Upper lobe of right lung (tissue), 1 donor: Measurements from ENCODE around the gene PIK3IP1. TPM values are rescaled to one million over a fixed set of nuclear protein-coding genes. Genes with fewer than 3 reads are reported as not detected.

Experiments used
- ATAC-seq: fragments of 200-7000 bp; cut with Tn5 transposase; one replicate; pipeline ENCODE4 v1.9.1; 2020; ENCODE audit warnings: mild to moderate bottlenecking, moderate library complexity
- DNase-seq: peaks from one replicate; pipeline ENCODE4 v3.0.0-alpha.2; 2020
- H3K27ac ChIP-seq: fragments of 200-600 bp; one replicate; pipeline ENCODE4 v1.8.0; 2022
- H3K27me3 ChIP-seq: fragments of 200-600 bp; one replicate; pipeline ENCODE4 v1.8.0; 2022; ENCODE audit warnings: mild to moderate bottlenecking
- H3K36me3 ChIP-seq: fragments of 200-600 bp; one replicate; pipeline ENCODE4 v1.8.0; 2022
- H3K4me1 ChIP-seq: fragments of 200-600 bp; one replicate; pipeline ENCODE4 v1.8.0; 2022
- H3K4me3 ChIP-seq: fragments of 200-600 bp; one replicate; pipeline ENCODE4 v1.8.0; 2022; ENCODE audit warnings: mild to moderate bottlenecking
- H3K9me3 ChIP-seq: fragments of 200-600 bp; one replicate; pipeline ENCODE4 v1.8.0; 2022
- CTCF ChIP-seq: fragments of 200-600 bp; IDR thresholded peaks from one replicate; pipeline ENCODE4 v1.8.0; 2022; ENCODE audit warnings: antibody characterized with exemption
- intact Hi-C: fragments of 100-400 bp; cut with DNase I; formaldehyde crosslinking; loops from one replicate; pipeline ENCODE4 v1.11.0; 2022
- total RNA-seq: library from RNA; stranded (reverse); fragmentation: NEBNext Ultra II Directional; extraction: Animal tissue kit (Norgen Biotek cat#: 25700); gene quantifications from one replicate; pipeline ENCODE4 v1.2.1, GENCODE V29; 2021
- donor health status: DM: no; HTN: yes; CAD: no; lungs with severe emphysema.

Gene PIK3IP1
- total RNA-seq, 1 donor from 2014 or later: 56.4 TPM

- TF ChIP-seq CTCF: no peak
- Histone ChIP-seq H3K4me1 (peaks cover 65% of the 10 kb centered on the region), H3K27ac (peak overlapping the region; percentile 98), H3K9me3 (no peaks in the 10 kb centered on the region), H3K4me3 (peak overlapping the region; percentile 72), H3K27me3 (no peaks in the 10 kb centered on the region), H3K36me3 (peaks cover 25% of the 10 kb centered on the region)
- ATAC-seq (no peak), DNase-seq (no peak)
- intact Hi-C loops: no loop called here
These were observed 630 bp downstream of the PIK3IP1 start for GRCh38 chr22:31291481-31292235.

- peaks cover 29% of the 10 kb centered on the region for H3K36me3 ChIP-seq
- peak overlapping the region; percentile 98 for H3K27ac ChIP-seq
- H3K27me3 ChIP-seq: no peaks in the 10 kb centered on the region
- H3K4me3 ChIP-seq: peak overlapping the region; percentile 72
- DNase-seq (peak; percentile 98), ATAC-seq (peak; percentile 92)
- intact Hi-C loops: no loop called here
- no peak for TF ChIP-seq CTCF
- peaks cover 57% of the 10 kb centered on the region for H3K4me1 ChIP-seq
- H3K9me3 ChIP-seq: no peaks in the 10 kb centered on the region
These were observed 1.5 kb downstream of the PIK3IP1 start for GRCh38 chr22:31290494-31291471.

GRCh38 chr22:31289344-31289743 lies 2.9 kb downstream of the PIK3IP1 start:
- no peak for ATAC-seq
- Histone ChIP-seq H3K9me3 (no peaks in the 10 kb centered on the region), H3K36me3 (peaks cover 43% of the 10 kb centered on the region), H3K27me3 (no peaks in the 10 kb centered on the region), H3K4me1 (peaks cover 62% of the 10 kb centered on the region), H3K27ac (peak overlapping the region; percentile 98), H3K4me3 (peak overlapping the region; percentile 72)
- intact Hi-C loops: no loop called here
- no peak for DNase-seq
- TF ChIP-seq CTCF: no peak

GRCh38 chr22:31288496-31289240 lies 3.6 kb downstream of the PIK3IP1 start:
- ATAC-seq (peak; percentile 3), DNase-seq (no peak)
- H3K36me3 ChIP-seq: peaks cover 50% of the 10 kb centered on the region
- H3K4me3 ChIP-seq: peak overlapping the region; percentile 72
- H3K9me3 ChIP-seq: no peaks in the 10 kb centered on the region
- no peak for TF ChIP-seq CTCF
- peak overlapping the region; percentile 98 for H3K27ac ChIP-seq
- H3K27me3 ChIP-seq: no peaks in the 10 kb centered on the region
- peaks cover 57% of the 10 kb centered on the region for H3K4me1 ChIP-seq
- intact Hi-C loops: no loop called here

GRCh38 chr22:31287818-31288495 lies 4.3 kb downstream of the PIK3IP1 start:
- intact Hi-C loops: no loop called here
- Histone ChIP-seq H3K27me3 (no peaks in the 10 kb centered on the region), H3K27ac (peak overlapping the region; percentile 98), H3K4me3 (peak overlapping the region; percentile 72), H3K9me3 (no peaks in the 10 kb centered on the region), H3K36me3 (peaks cover 57% of the 10 kb centered on the region), H3K4me1 (peaks cover 50% of the 10 kb centered on the region)
- no peak for TF ChIP-seq CTCF
- ATAC-seq (no peak), DNase-seq (no peak)
